HCT116 (cell line): ENCODE measurements around the gene ERBB4. TPM values are rescaled to one million over a fixed set of nuclear protein-coding genes. Genes with fewer than 3 reads are reported as not detected.

ENCODE experiments used
- ATAC-seq: fragments of 200-7000 bp; cut with Tn5 transposase; 2 replicates; pipeline ENCODE4 v1.9.1; 2020; ENCODE audit warnings: mild to moderate bottlenecking, moderate library complexity
- BruUV-seq: library from RNA; stranded (reverse); fragments of 400-500 nt; replicated peaks from 2 replicates; lab custom pipeline; 2021; lab: Mats Ljungman, UMichigan
- CTCF ChIA-PET: fragments of 300-600 bp; sonication (Branson Sonifier 250); formaldehyde crosslinking; loops from one replicate; lab custom pipeline; 2021; ENCODE audit warnings: antibody characterized with exemption; lab: Charles Lee
- POLR2A ChIA-PET: fragments of 300-600, 350-600 bp; sonication (Branson Sonifier 250); formaldehyde crosslinking; loops from one replicate; lab custom pipeline; 2021; ENCODE audit warnings: antibody characterized with exemption; lab: Charles Lee
- RAD21 ChIA-PET, 2 experiments: fragments of 300-600 bp; sonication (Branson Sonifier 250); formaldehyde crosslinking; loops; one replicate each; lab custom pipeline; 2023; ENCODE audit warnings: low total read pairs in 2 of 2; ENCODE audit not compliant: uncharacterized antibody in 2 of 2, unreplicated experiment in 2 of 2, low non-redundant PET in 1 of 2; lab: Charles Lee
- DNase-seq: peaks from one replicate; pipeline ENCODE4 v3.0.0-alpha.2; 2010; ENCODE audit warnings: low read depth, low spot score
- H2AFZ ChIP-seq: fragments of 200-600 bp; shearing (Covaris generic), sonication (generic); 2 replicates; pipeline ENCODE4 v1.6.1; 2017; ENCODE audit warnings: low read depth, mixed run types, mixed read lengths, antibody characterized with exemption, low read length; ENCODE audit not compliant: poor library complexity, severe bottlenecking
- H3K27ac ChIP-seq: 2 replicates; pipeline ENCODE4 v1.5.1; 2012; ENCODE audit warnings: low read depth, low read length
- H3K27me3 ChIP-seq: fragments of 200-600 bp; sonication (generic); 2 replicates; pipeline ENCODE4 v1.6.1; 2016; ENCODE audit warnings: mixed run types, low read length, mixed read lengths; ENCODE audit not compliant: insufficient read depth
- H3K36me3 ChIP-seq, 2 experiments: fragments of 200-500 bp in 1 of 2; fragments of 200-600 bp in 1 of 2; sonication (Bioruptor generic) in 1 of 2; sonication (generic) in 1 of 2; 2 replicates each; pipeline versions ENCODE4 v1.5.1 to v1.6.1; 2014 to 2016; ENCODE audit warnings: low read length in 2 of 2, inconsistent platforms in 1 of 2, mixed read lengths in 1 of 2, mixed run types in 1 of 2; ENCODE audit not compliant: insufficient read depth in 2 of 2, control insufficient read depth in 1 of 2
- H3K4me1 ChIP-seq, 2 experiments: fragments of 200-600 bp in 1 of 2; sonication (generic) in 1 of 2; 2 replicates each; pipeline versions ENCODE4 v1.5.1 to v1.6.1; 2012 to 2017; ENCODE audit warnings: low read length in 2 of 2, inconsistent platforms in 1 of 2, mild to moderate bottlenecking in 1 of 2, mixed read lengths in 1 of 2, mixed run types in 1 of 2, moderate library complexity in 1 of 2; ENCODE audit not compliant: insufficient read depth in 2 of 2, control insufficient read depth in 1 of 2
- H3K4me2 ChIP-seq: fragments of 200-600 bp; sonication (generic); 2 replicates; pipeline ENCODE4 v1.6.1; 2017; ENCODE audit warnings: mixed run types, low read length, mixed read lengths
- H3K4me3 ChIP-seq, 2 experiments: fragments of 200-600 bp in 1 of 2; sonication (generic) in 1 of 2; replicated peaks in 1 of 2; 2 replicates each; pipeline ENCODE4 v1.5.1; 2011 to 2016; ENCODE audit warnings: low read length in 2 of 2, control low read depth in 1 of 2, low read depth in 1 of 2, mild to moderate bottlenecking in 1 of 2, mixed read lengths in 1 of 2, mixed run types in 1 of 2
- H3K79me2 ChIP-seq: fragments of 200-600 bp; sonication (generic); 2 replicates; pipeline ENCODE4 v1.6.1; 2017; ENCODE audit warnings: mild to moderate bottlenecking, mixed run types, low read length, moderate library complexity, mixed read lengths; ENCODE audit not compliant: insufficient read depth
- H3K9ac ChIP-seq: fragments of 200-600 bp; sonication (generic); 2 replicates; pipeline ENCODE4 v1.6.1; 2016; ENCODE audit warnings: low read length, mixed read lengths
- H3K9me2 ChIP-seq: fragments of 200-600 bp; sonication (generic), shearing (Covaris generic); 2 replicates; pipeline ENCODE4 v1.6.1; 2017; ENCODE audit warnings: mixed run types, mild to moderate bottlenecking, moderate library complexity; ENCODE audit not compliant: insufficient read depth
- H3K9me3 ChIP-seq, 2 experiments: fragments of 200-500 bp in 1 of 2; fragments of 200-600 bp in 1 of 2; sonication (Bioruptor generic) in 1 of 2; sonication (generic) in 1 of 2; 2 replicates each; pipeline ENCODE4 v1.6.1; 2014 to 2017; ENCODE audit warnings: low read length in 2 of 2, mixed read lengths in 2 of 2, inconsistent platforms in 1 of 2, low read depth in 1 of 2, mild to moderate bottlenecking in 1 of 2, mixed run types in 1 of 2, moderate library complexity in 1 of 2; ENCODE audit not compliant: control insufficient read depth in 1 of 2, insufficient read depth in 1 of 2
- H4K20me1 ChIP-seq: fragments of 200-600 bp; sonication (generic), shearing (Covaris generic); 2 replicates; pipeline ENCODE4 v1.6.1; 2017; ENCODE audit warnings: mixed run types, mild to moderate bottlenecking, moderate library complexity; ENCODE audit not compliant: insufficient read depth
- CBX3 ChIP-seq: IDR thresholded peaks from 2 replicates; pipeline ENCODE4 v1.6.1; 2012; ENCODE audit warnings: low read depth
- CTCF ChIP-seq, 3 experiments: fragments of 200-600 bp in 1 of 3; sonication (generic) in 1 of 3; IDR thresholded peaks in 2 of 3; conservative IDR thresholded peaks in 1 of 3; 2 replicates each; pipeline ENCODE4 v1.5.1; 2012 to 2017; ENCODE audit warnings: low read depth in 2 of 3, low read length in 2 of 3, antibody characterized with exemption in 1 of 3, borderline replicate concordance in 1 of 3, control low read depth in 1 of 3, mild to moderate bottlenecking in 1 of 3, mixed read lengths in 1 of 3, mixed run types in 1 of 3, moderate library complexity in 1 of 3; ENCODE audit not compliant: insufficient read depth in 1 of 3
- EGR1 ChIP-seq: IDR thresholded peaks from 2 replicates; pipeline ENCODE4 v1.6.1; 2012; ENCODE audit warnings: low read depth
- ELF1 ChIP-seq: IDR thresholded peaks from 2 replicates; pipeline ENCODE4 v1.6.1; 2012; ENCODE audit warnings: low read depth, borderline replicate concordance
- EZH2 ChIP-seq: fragments of 200-600 bp; sonication (generic); IDR thresholded peaks from 2 replicates; pipeline ENCODE4 v1.6.1; 2017; ENCODE audit warnings: antibody characterized with exemption, mixed run types
- EZH2phosphoT487 ChIP-seq: fragments of 200-600 bp; IDR thresholded peaks from 2 replicates; pipeline ENCODE4 v1.6.1; 2018; ENCODE audit warnings: antibody characterized with exemption, borderline replicate concordance
- FOSL1 ChIP-seq: IDR thresholded peaks from 2 replicates; pipeline ENCODE4 v1.6.1; 2012; ENCODE audit warnings: low read depth
- JUND ChIP-seq: IDR thresholded peaks from 2 replicates; pipeline ENCODE4 v1.6.1; 2012
- MAX ChIP-seq: IDR thresholded peaks from 2 replicates; pipeline ENCODE4 v1.6.1; 2012
- POLR2A ChIP-seq: IDR thresholded peaks from 2 replicates; pipeline ENCODE4 v1.7.0; 2011; ENCODE audit warnings: borderline replicate concordance; ENCODE audit not compliant: insufficient read depth, insufficient read length; ENCODE audit errors: extremely low read depth
- POLR2AphosphoS5 ChIP-seq: IDR thresholded peaks from 2 replicates; pipeline ENCODE4 v1.6.1; 2011; ENCODE audit warnings: mild to moderate bottlenecking, low read depth, low read length, moderate library complexity
- REST ChIP-seq: IDR thresholded peaks from 2 replicates; pipeline ENCODE4 v1.6.1; 2012; ENCODE audit warnings: low read depth
- SIN3A ChIP-seq: IDR thresholded peaks from 2 replicates; pipeline ENCODE4 v1.6.1; 2012; ENCODE audit warnings: low read depth
- SP1 ChIP-seq: IDR thresholded peaks from 2 replicates; pipeline ENCODE4 v1.6.1; 2012; ENCODE audit warnings: low read depth
- SRF ChIP-seq: IDR thresholded peaks from 2 replicates; pipeline ENCODE4 v1.6.1; 2012; ENCODE audit warnings: low read depth
- TCF7L2 ChIP-seq: IDR thresholded peaks from 2 replicates; pipeline ENCODE4 v1.7.0; 2011; ENCODE audit warnings: borderline replicate concordance, inconsistent platforms; ENCODE audit not compliant: insufficient read depth, insufficient read length; ENCODE audit errors: extremely low read depth
- YY1 ChIP-seq: IDR thresholded peaks from 2 replicates; pipeline ENCODE4 v1.6.1; 2011; ENCODE audit warnings: low read length, low read depth, moderate library complexity, mild to moderate bottlenecking; ENCODE audit not compliant: insufficient replicate concordance; ENCODE audit errors: extremely low read depth
- ZNF274 ChIP-seq: fragments of 200-500 bp; sonication (Bioruptor generic); IDR thresholded peaks from 2 replicates; pipeline ENCODE4 v1.6.1; 2014; ENCODE audit warnings: mild to moderate bottlenecking, low read depth, low read length, inconsistent platforms
- intact Hi-C: fragments of 100-400 bp; cut with micrococcal nuclease; formaldehyde crosslinking; loops from 2 replicates; pipeline ENCODE4 v1.10.0; 2022
- total RNA-seq: library from RNA; stranded (reverse); gene quantifications from one replicate; pipeline ENCODE4 v1.2.1, GENCODE V29; 2021; ENCODE audit not compliant: unreplicated experiment

Gene ERBB4
- total RNA-seq, 1 experiment from 2014 or later: 0.10 TPM

GRCh38 chr2:212346865-212347264 lies 191.7 kb downstream of the ERBB4 start:
- Histone ChIP-seq H4K20me1 (no peaks in the 10 kb centered on the region), H3K4me2 (no peak overlapping the region), H3K9ac (no peak overlapping the region), H3K79me2 (no peaks in the 10 kb centered on the region), H3K9me3 (no peaks in the 10 kb centered on the region), H3K9me2 (no peaks in the 10 kb centered on the region), H3K36me3 (no peaks in the 10 kb centered on the region), H3K4me3 (no peak overlapping the region), H3K4me1 (no peaks in the 10 kb centered on the region), H3K27ac (no peak overlapping the region), H3K27me3 (no peaks in the 10 kb centered on the region), H2AFZ (no peak overlapping the region)
- ATAC-seq (no peak), DNase-seq (no peak)
- intact Hi-C loops: no loop called here
- POLR2A ChIA-PET: no interaction called here
- RAD21 ChIA-PET: no interaction called here
- CTCF ChIA-PET: no interaction called here
- no peak for TF ChIP-seq EZH2
- no peak for TF ChIP-seq ZNF274
- no peak for TF ChIP-seq FOSL1
- no peak for TF ChIP-seq REST
- TF ChIP-seq SRF: no peak
- TF ChIP-seq CBX3: no peak
- TF ChIP-seq POLR2AphosphoS5: no peak
- no peak for TF ChIP-seq EZH2phosphoT487
- no peak for TF ChIP-seq JUND
- no peak for TF ChIP-seq TCF7L2
- TF ChIP-seq POLR2A: no peak
- TF ChIP-seq SIN3A: no peak
- TF ChIP-seq YY1: no peak
- TF ChIP-seq ELF1: no peak
- no peak for TF ChIP-seq SP1
- no peak for TF ChIP-seq EGR1
- no peak for TF ChIP-seq CTCF (IDR thresholded peaks at IDR 0.05 in 2 of 3, conservative IDR thresholded peaks at IDR 0.05 in 1 of 3; ENCODE audit: borderline replicate concordance in 1 of 3, insufficient read depth in 1 of 3, low read depth in 2 of 3, low read length in 2 of 3)
- TF ChIP-seq MAX: no peak
- no TSS peak for BruUV-seq
